ENCODE measurements around the gene SCART1.
"Not testable (repeated sequence)": the region's sequence is repeated elsewhere in the genome, so short reads cannot be mapped to it uniquely, and the experiment has no call there.

SCART1 gene

GRCh38 chr10:133453516-133454203 is at the start of gene SCART1:
Gene SCART1, plus strand, starts transcription at chr10:133453945. Its CDS starts 53 bp downstream, at chr10:133453998.
- H3K4me3 ChIP-seq (ENCODE audit: low read length), result no peak within 1 kb of the TSS
- no peak for TF ChIP-seq ZNF274 (IDR thresholded peaks at IDR 0.05; ENCODE audit: low read depth, low read length)

GRCh38 chr10:133405272-133405671 is 48.5 kb upstream of the SCART1 start:
- TF ChIP-seq ZNF274 (IDR thresholded peaks at IDR 0.05; ENCODE audit: low read depth, low read length), result no peak
- no peak overlapping the region for H3K4me3 ChIP-seq (ENCODE audit: low read length)

- no peak for TF ChIP-seq ZNF274 (IDR thresholded peaks at IDR 0.05; ENCODE audit: low read depth, low read length)
Measured at GRCh38 chr10:133405844-133406527, 47.8 kb upstream of the SCART1 start.

GRCh38 chr10:133411523-133412380 is 42.0 kb upstream of the SCART1 start:
- TF ChIP-seq ZNF274 (IDR thresholded peaks at IDR 0.05; ENCODE audit: low read depth, low read length), result no peak
- H3K4me3 ChIP-seq (ENCODE audit: low read length), result no peak overlapping the region

More at GRCh38 chr10:133405844-133406527, 47.8 kb upstream of the SCART1 start:
- H3K4me3 ChIP-seq (ENCODE audit: low read length), result no peak overlapping the region; the same call in 1 of the 2 replicates

GRCh38 chr10:133412381-133412711 is 41.4 kb upstream of the SCART1 start:
- TF ChIP-seq ZNF274 (IDR thresholded peaks at IDR 0.05; ENCODE audit: low read depth, low read length), result no peak
- H3K4me3 ChIP-seq (ENCODE audit: low read length), result no peak overlapping the region

GRCh38 chr10:133414401-133414800 is 39.3 kb upstream of the SCART1 start:
- not testable (repeated sequence) for H3K4me3 ChIP-seq (ENCODE audit: low read length)

GRCh38 chr10:133415752-133416151 is 38.0 kb upstream of the SCART1 start:
- no peak for TF ChIP-seq ZNF274 (IDR thresholded peaks at IDR 0.05; ENCODE audit: low read depth, low read length)
- H3K4me3 ChIP-seq (ENCODE audit: low read length), result no peak overlapping the region

- TF ChIP-seq ZNF274 (IDR thresholded peaks at IDR 0.05; ENCODE audit: low read depth, low read length), result no peak
Measured at GRCh38 chr10:133418289-133418993, 35.3 kb upstream of the SCART1 start.

GRCh38 chr10:133419211-133419950 is 34.4 kb upstream of the SCART1 start:
- TF ChIP-seq ZNF274 (IDR thresholded peaks at IDR 0.05; ENCODE audit: low read depth, low read length), result no peak
- H3K4me3 ChIP-seq (ENCODE audit: low read length), result no peak overlapping the region

More at GRCh38 chr10:133418289-133418993, 35.3 kb upstream of the SCART1 start:
- H3K4me3 ChIP-seq (ENCODE audit: low read length), result no peak overlapping the region

- no peak overlapping the region for H3K4me3 ChIP-seq (ENCODE audit: low read length)
- no peak for TF ChIP-seq ZNF274 (IDR thresholded peaks at IDR 0.05; ENCODE audit: low read depth, low read length)
Measured at GRCh38 chr10:133420028-133420427, 33.7 kb upstream of the SCART1 start.

GRCh38 chr10:133420579-133420978 is 33.2 kb upstream of the SCART1 start:
- TF ChIP-seq ZNF274 (IDR thresholded peaks at IDR 0.05; ENCODE audit: low read depth, low read length), result no peak
- H3K4me3 ChIP-seq (ENCODE audit: low read length), result no peak overlapping the region

- no peak for TF ChIP-seq ZNF274 (IDR thresholded peaks at IDR 0.05; ENCODE audit: low read depth, low read length)
- H3K4me3 ChIP-seq (ENCODE audit: low read length), result no peak overlapping the region
Measured at GRCh38 chr10:133421336-133422222, 32.2 kb upstream of the SCART1 start.
